Neuron (in vitro differentiated cells): ENCODE measurements around the gene METTL1.

Experiments used
- H2AFZ ChIP-seq: one replicate; pipeline ENCODE4 v1.6.1; 2013; ENCODE audit warnings: low read depth, mild to moderate bottlenecking, inconsistent platforms, low read length, moderate library complexity
- H3K27me3 ChIP-seq: one replicate; pipeline ENCODE4 v1.6.1; 2013; ENCODE audit warnings: low read length; ENCODE audit not compliant: insufficient read depth
- H3K36me3 ChIP-seq: one replicate; pipeline ENCODE4 v1.6.1; 2013; ENCODE audit warnings: low read length; ENCODE audit not compliant: insufficient read depth
- H3K4me1 ChIP-seq: one replicate; pipeline ENCODE4 v1.6.1; 2013; ENCODE audit warnings: low read length; ENCODE audit not compliant: insufficient read depth
- H3K4me3 ChIP-seq: 2 replicates; pipeline ENCODE4 v1.5.1; 2013; ENCODE audit warnings: mild to moderate bottlenecking, low read length, moderate library complexity
- H3K9me3 ChIP-seq: one replicate; pipeline ENCODE4 v1.6.1; 2013; ENCODE audit warnings: low read length

METTL1 gene

GRCh38 chr12:57810450-57810849, 38.5 kb upstream of the METTL1 start:
- no peaks in the 10 kb centered on the region for H3K4me1 ChIP-seq
- H3K4me3 ChIP-seq = no peak overlapping the region
- no peaks in the 10 kb centered on the region for H3K27me3 ChIP-seq
- no peaks in the 10 kb centered on the region for H3K9me3 ChIP-seq
- H2AFZ ChIP-seq = no peak overlapping the region
- peaks cover 39% of the 10 kb centered on the region for H3K36me3 ChIP-seq

- H3K4me1 ChIP-seq = no peaks in the 10 kb centered on the region
- H3K36me3 ChIP-seq = peaks cover 39% of the 10 kb centered on the region
- H2AFZ ChIP-seq = no peak overlapping the region
- no peaks in the 10 kb centered on the region for H3K27me3 ChIP-seq
- no peak overlapping the region for H3K4me3 ChIP-seq
- no peaks in the 10 kb centered on the region for H3K9me3 ChIP-seq
These were observed 37.5 kb upstream of the METTL1 start for GRCh38 chr12:57809425-57809824.

- H3K4me3 ChIP-seq = no peak overlapping the region
- H3K9me3 ChIP-seq = no peaks in the 10 kb centered on the region
- H3K27me3 ChIP-seq = no peaks in the 10 kb centered on the region
- peaks cover 43% of the 10 kb centered on the region for H3K36me3 ChIP-seq
- H2AFZ ChIP-seq = no peak overlapping the region
- H3K4me1 ChIP-seq = no peaks in the 10 kb centered on the region
These were observed 36.4 kb upstream of the METTL1 start for GRCh38 chr12:57808351-57808750.

- Histone ChIP-seq H3K4me3 (no peak overlapping the region), H2AFZ (no peak overlapping the region), H3K27me3 (no peaks in the 10 kb centered on the region), H3K9me3 (no peaks in the 10 kb centered on the region), H3K4me1 (no peaks in the 10 kb centered on the region), H3K36me3 (peaks cover 41% of the 10 kb centered on the region)
These were observed 35.4 kb upstream of the METTL1 start for GRCh38 chr12:57807285-57807684.

- Histone ChIP-seq H3K4me1 (no peaks in the 10 kb centered on the region), H3K27me3 (no peaks in the 10 kb centered on the region), H2AFZ (no peak overlapping the region), H3K9me3 (no peaks in the 10 kb centered on the region), H3K36me3 (peaks cover 47% of the 10 kb centered on the region), H3K4me3 (no peak overlapping the region)
These were observed 34.8 kb upstream of the METTL1 start for GRCh38 chr12:57806677-57807076.

- H3K36me3 ChIP-seq = peaks cover 46% of the 10 kb centered on the region
- H3K27me3 ChIP-seq = no peaks in the 10 kb centered on the region
- no peaks in the 10 kb centered on the region for H3K9me3 ChIP-seq
- no peak overlapping the region for H3K4me3 ChIP-seq
- H2AFZ ChIP-seq = no peak overlapping the region
- H3K4me1 ChIP-seq = no peaks in the 10 kb centered on the region
These were observed 31.5 kb upstream of the METTL1 start for GRCh38 chr12:57803319-57803893.

GRCh38 chr12:57802607-57803006, 30.7 kb upstream of the METTL1 start:
- Histone ChIP-seq H3K9me3 (no peaks in the 10 kb centered on the region), H3K36me3 (peaks cover 44% of the 10 kb centered on the region), H2AFZ (no peak overlapping the region), H3K4me3 (no peak overlapping the region), H3K27me3 (no peaks in the 10 kb centered on the region), H3K4me1 (no peaks in the 10 kb centered on the region)

- Histone ChIP-seq H3K27me3 (no peaks in the 10 kb centered on the region), H3K4me1 (no peaks in the 10 kb centered on the region), H3K9me3 (no peaks in the 10 kb centered on the region), H3K4me3 (no peak overlapping the region), H2AFZ (no peak overlapping the region), H3K36me3 (peaks cover 49% of the 10 kb centered on the region)
These were observed 29.1 kb upstream of the METTL1 start for GRCh38 chr12:57800965-57801364.

- no peak overlapping the region for H3K4me3 ChIP-seq
- peaks cover 70% of the 10 kb centered on the region for H3K36me3 ChIP-seq
- H3K27me3 ChIP-seq = no peaks in the 10 kb centered on the region
- no peak overlapping the region for H2AFZ ChIP-seq
- H3K4me1 ChIP-seq = no peaks in the 10 kb centered on the region
- no peaks in the 10 kb centered on the region for H3K9me3 ChIP-seq
These were observed 26.0 kb upstream of the METTL1 start for GRCh38 chr12:57797933-57798332.

- H3K9me3 ChIP-seq = no peaks in the 10 kb centered on the region
- H3K36me3 ChIP-seq = peaks cover 71% of the 10 kb centered on the region
- no peaks in the 10 kb centered on the region for H3K27me3 ChIP-seq
- no peak overlapping the region for H2AFZ ChIP-seq
- no peak overlapping the region for H3K4me3 ChIP-seq
- no peaks in the 10 kb centered on the region for H3K4me1 ChIP-seq
These were observed 25.1 kb upstream of the METTL1 start for GRCh38 chr12:57796996-57797395.

GRCh38 chr12:57795354-57795753, 23.4 kb upstream of the METTL1 start:
- Histone ChIP-seq H3K4me1 (no peaks in the 10 kb centered on the region), H3K36me3 (peaks cover 73% of the 10 kb centered on the region), H3K27me3 (no peaks in the 10 kb centered on the region), H3K9me3 (no peaks in the 10 kb centered on the region), H3K4me3 (no peak overlapping the region), H2AFZ (no peak overlapping the region)

- peaks cover 76% of the 10 kb centered on the region for H3K36me3 ChIP-seq
- no peaks in the 10 kb centered on the region for H3K9me3 ChIP-seq
- H2AFZ ChIP-seq = no peak overlapping the region
- no peaks in the 10 kb centered on the region for H3K4me1 ChIP-seq
- no peak overlapping the region for H3K4me3 ChIP-seq
- no peaks in the 10 kb centered on the region for H3K27me3 ChIP-seq
These were observed 22.0 kb upstream of the METTL1 start for GRCh38 chr12:57793920-57794319.

GRCh38 chr12:57783861-57784260, 12.0 kb upstream of the METTL1 start:
- H3K4me1 ChIP-seq = peaks cover 5% of the 10 kb centered on the region
- peaks cover 32% of the 10 kb centered on the region for H3K36me3 ChIP-seq
- H2AFZ ChIP-seq = no peak overlapping the region
- H3K4me3 ChIP-seq = peak overlapping the region; percentile 4
- no peaks in the 10 kb centered on the region for H3K27me3 ChIP-seq
- H3K9me3 ChIP-seq = no peaks in the 10 kb centered on the region

GRCh38 chr12:57783466-57783801, 11.5 kb upstream of the METTL1 start:
- Histone ChIP-seq H3K4me1 (peaks cover 5% of the 10 kb centered on the region), H3K27me3 (no peaks in the 10 kb centered on the region), H3K36me3 (peaks cover 31% of the 10 kb centered on the region), H3K9me3 (no peaks in the 10 kb centered on the region), H3K4me3 (peak overlapping the region; percentile 94), H2AFZ (no peak overlapping the region)
